Calu3 (cell line): ENCODE data around the gene SLC25A10. TPM values are rescaled to one million over a fixed set of nuclear protein-coding genes. Genes with fewer than 3 reads are reported as not detected.
A peak's percentile ranks its signal among the peaks of the same experiment; 100 is the strongest.

Source experiments
- BruUV-seq: library from RNA; stranded (reverse); fragments of 400-500 nt; replicated peaks from 2 replicates; lab custom pipeline; 2021; lab: Mats Ljungman, UMichigan
- CTCF ChIA-PET: fragments of 300-600 bp; sonication (Branson Sonifier 250); formaldehyde crosslinking; loops from one replicate; lab custom pipeline; 2022; ENCODE audit warnings: antibody characterized with exemption; lab: Charles Lee
- DNase-seq: peaks from one replicate; pipeline ENCODE4 v3.0.0; 2022
- H3K27ac Mint-ChIP-seq: one replicate; pipeline ENCODE4 v1.8.0; 2022; ENCODE audit warnings: mixed read lengths; ENCODE audit not compliant: unreplicated experiment
- H3K27me3 Mint-ChIP-seq: one replicate; pipeline ENCODE4 v1.8.0; 2022; ENCODE audit warnings: mixed read lengths; ENCODE audit not compliant: unreplicated experiment
- H3K36me3 Mint-ChIP-seq: one replicate; pipeline ENCODE4 v1.8.0; 2022; ENCODE audit warnings: mild to moderate bottlenecking, moderate library complexity, mixed read lengths; ENCODE audit not compliant: insufficient read depth, unreplicated experiment
- H3K4me1 Mint-ChIP-seq: one replicate; pipeline ENCODE4 v1.8.0; 2022; ENCODE audit warnings: mild to moderate bottlenecking, low read depth, mixed read lengths; ENCODE audit not compliant: unreplicated experiment
- H3K4me3 Mint-ChIP-seq: one replicate; pipeline ENCODE4 v1.8.0; 2022; ENCODE audit warnings: mild to moderate bottlenecking, low read depth, moderate library complexity, mixed read lengths; ENCODE audit not compliant: unreplicated experiment
- H3K9me3 Mint-ChIP-seq: one replicate; pipeline ENCODE4 v1.8.0; 2022; ENCODE audit warnings: low read depth, mixed read lengths; ENCODE audit not compliant: unreplicated experiment
- intact Hi-C: fragments of 100-400 bp; cut with micrococcal nuclease; formaldehyde crosslinking; loops from one replicate; pipeline ENCODE4 v1.10.0; 2022; ENCODE audit not compliant: unreplicated experiment
- total RNA-seq: library from RNA; stranded (reverse); gene quantifications from 2 replicates; pipeline ENCODE4 v1.2.3, GENCODE V29; 2022
- TF ChIP-seq, protein P1 (sequence below): fragments of 200-600 bp; IDR thresholded peaks from one replicate; pipeline ENCODE4 v1.8.0; 2022; ENCODE audit warnings: antibody characterized with exemption; ENCODE audit not compliant: unreplicated experiment

Gene SLC25A10
- total RNA-seq, 1 experiment from 2014 or later, result 72.3 TPM

DNA sequence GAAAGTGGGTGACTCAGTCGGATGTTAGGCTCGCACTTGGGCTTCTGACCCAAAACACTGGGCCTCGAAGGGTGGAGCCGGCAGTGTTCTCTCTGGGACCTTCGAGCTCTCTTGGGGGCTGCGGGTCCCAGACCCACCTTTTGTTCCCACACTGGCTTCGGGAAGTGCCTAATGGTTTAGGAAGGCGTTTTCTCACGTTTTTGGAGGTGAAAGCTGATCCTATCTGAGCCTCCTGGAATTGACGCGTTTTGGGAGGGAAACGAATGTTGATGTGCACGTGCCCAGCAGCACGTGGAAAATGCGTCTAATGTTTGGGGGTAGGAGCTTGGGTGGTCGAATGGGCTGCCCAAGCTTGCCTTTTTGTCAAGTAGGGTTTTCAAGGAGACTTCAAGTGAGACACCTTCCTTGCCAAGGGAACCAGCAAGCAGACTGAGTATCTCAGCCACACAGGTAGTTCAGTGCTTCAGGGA is 27.6 kb upstream of the SLC25A10 start:
- intact Hi-C loops, result no loop called here
- TF ChIP-seq, protein P1, sequence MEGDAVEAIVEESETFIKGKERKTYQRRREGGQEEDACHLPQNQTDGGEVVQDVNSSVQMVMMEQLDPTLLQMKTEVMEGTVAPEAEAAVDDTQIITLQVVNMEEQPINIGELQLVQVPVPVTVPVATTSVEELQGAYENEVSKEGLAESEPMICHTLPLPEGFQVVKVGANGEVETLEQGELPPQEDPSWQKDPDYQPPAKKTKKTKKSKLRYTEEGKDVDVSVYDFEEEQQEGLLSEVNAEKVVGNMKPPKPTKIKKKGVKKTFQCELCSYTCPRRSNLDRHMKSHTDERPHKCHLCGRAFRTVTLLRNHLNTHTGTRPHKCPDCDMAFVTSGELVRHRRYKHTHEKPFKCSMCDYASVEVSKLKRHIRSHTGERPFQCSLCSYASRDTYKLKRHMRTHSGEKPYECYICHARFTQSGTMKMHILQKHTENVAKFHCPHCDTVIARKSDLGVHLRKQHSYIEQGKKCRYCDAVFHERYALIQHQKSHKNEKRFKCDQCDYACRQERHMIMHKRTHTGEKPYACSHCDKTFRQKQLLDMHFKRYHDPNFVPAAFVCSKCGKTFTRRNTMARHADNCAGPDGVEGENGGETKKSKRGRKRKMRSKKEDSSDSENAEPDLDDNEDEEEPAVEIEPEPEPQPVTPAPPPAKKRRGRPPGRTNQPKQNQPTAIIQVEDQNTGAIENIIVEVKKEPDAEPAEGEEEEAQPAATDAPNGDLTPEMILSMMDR, result no peak
- no peak for DNase-seq
- Mint-ChIP-seq H3K4me1 (peaks cover 12% of the 10 kb centered on the region), H3K4me3 (peak overlapping the region; percentile 71), H3K36me3 (peaks cover 75% of the 10 kb centered on the region), H3K9me3 (no peaks in the 10 kb centered on the region), H3K27me3 (no peaks in the 10 kb centered on the region), H3K27ac (peak overlapping the region; percentile 69)
- BruUV-seq, result TSS peak; percentile 79
- CTCF ChIA-PET, result interaction anchor here (2.2 kb wide), 1 partner anchor 18 kb away, joined by 8 read pairs; the partner anchor contains the start of gene MRPL12

DNA sequence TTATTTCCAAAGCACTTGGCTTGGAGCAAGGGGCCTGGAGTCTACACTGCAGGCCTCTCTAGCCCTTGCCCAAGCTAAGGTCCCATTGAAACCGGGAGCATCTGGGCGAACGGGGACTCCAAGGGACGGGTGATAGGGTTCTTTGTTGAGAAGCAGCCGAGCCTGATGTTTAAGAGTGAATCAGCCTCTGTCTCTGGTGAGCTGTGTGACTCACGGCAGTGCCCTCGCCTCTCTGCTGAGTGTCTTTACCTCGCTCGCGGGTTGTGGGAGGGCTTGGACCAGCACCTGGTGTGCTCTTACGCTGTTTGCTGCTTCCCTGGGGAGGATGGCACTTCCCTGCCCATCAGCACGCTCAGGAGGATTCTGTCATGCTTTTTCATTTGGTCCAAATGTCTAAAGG is 27.0 kb upstream of the SLC25A10 start:
- peak overlapping the region; percentile 69 for H3K27ac Mint-ChIP-seq
- intact Hi-C loops, result no loop called here
- H3K4me1 Mint-ChIP-seq, result peaks cover 12% of the 10 kb centered on the region
- H3K27me3 Mint-ChIP-seq, result no peaks in the 10 kb centered on the region
- TF ChIP-seq, protein P1, result no peak
- H3K36me3 Mint-ChIP-seq, result peaks cover 75% of the 10 kb centered on the region
- no peaks in the 10 kb centered on the region for H3K9me3 Mint-ChIP-seq
- peak overlapping the region; percentile 71 for H3K4me3 Mint-ChIP-seq
- DNase-seq, result no peak
- CTCF ChIA-PET, result no interaction called here
- BruUV-seq, result no TSS peak

- Mint-ChIP-seq H3K4me3 (no peak overlapping the region), H3K36me3 (peaks cover 85% of the 10 kb centered on the region), H3K4me1 (peaks cover 9% of the 10 kb centered on the region), H3K27me3 (no peaks in the 10 kb centered on the region), H3K9me3 (no peaks in the 10 kb centered on the region), H3K27ac (no peak overlapping the region)
- DNase-seq, result no peak
- intact Hi-C loops, result no loop called here
- no TSS peak for BruUV-seq
- TF ChIP-seq, protein P1, result no peak
- CTCF ChIA-PET, result no interaction called here
Measured at GRCh38 chr17:81686614-81687013, 25.5 kb upstream of the SLC25A10 start.

DNA sequence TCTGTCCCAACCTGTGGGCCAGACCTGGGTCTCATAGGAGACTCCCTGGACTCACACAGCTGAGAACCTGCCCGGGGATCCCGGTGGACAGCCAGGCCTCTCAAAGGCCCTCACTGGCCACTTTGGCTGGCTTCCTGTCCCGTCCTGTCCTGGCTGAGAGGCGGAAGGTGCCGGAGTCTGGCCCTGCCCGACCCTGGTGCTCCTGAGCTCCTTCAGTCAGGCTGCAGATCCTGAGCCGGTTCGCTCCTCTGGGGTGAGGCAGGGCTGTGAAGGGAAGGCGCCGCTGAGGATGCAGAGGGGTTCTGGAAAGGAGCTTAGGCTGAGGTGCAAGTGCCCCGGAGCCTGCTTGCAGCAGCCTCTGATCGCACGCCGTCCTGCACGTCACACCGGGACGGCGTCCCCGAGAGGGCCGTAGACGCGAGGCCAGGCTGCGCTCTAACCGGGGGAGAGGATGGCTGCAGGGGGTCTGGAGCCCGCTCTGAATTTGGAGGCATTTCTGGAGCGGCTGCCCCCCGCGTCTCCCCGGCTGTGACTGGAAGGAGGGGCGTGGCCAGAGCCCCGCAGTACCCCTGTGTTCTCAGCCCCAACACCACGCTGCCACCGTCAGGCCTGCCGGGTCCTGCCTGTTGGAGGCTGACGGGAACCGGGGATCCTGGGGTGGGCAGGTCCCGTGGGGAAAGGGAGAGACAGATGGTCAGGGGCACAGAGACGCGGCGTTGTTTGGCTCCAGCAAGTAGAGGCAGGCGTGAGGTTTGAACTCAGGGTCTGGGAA is 24.1 kb upstream of the SLC25A10 start:
- TF ChIP-seq, protein P1, result no peak
- no peak overlapping the region for H3K4me3 Mint-ChIP-seq
- H3K36me3 Mint-ChIP-seq, result peaks cover 87% of the 10 kb centered on the region
- CTCF ChIA-PET, result no interaction called here
- H3K9me3 Mint-ChIP-seq, result no peaks in the 10 kb centered on the region
- H3K4me1 Mint-ChIP-seq, result no peaks in the 10 kb centered on the region
- BruUV-seq, result no TSS peak
- H3K27me3 Mint-ChIP-seq, result no peaks in the 10 kb centered on the region
- intact Hi-C loops, result no loop called here
- no peak for DNase-seq
- H3K27ac Mint-ChIP-seq, result no peak overlapping the region
